NCI-H510A treated with DMSO at 0.1 percent for 48 hours (cell line): ENCODE data around the gene FRMD7.

ENCODE experiments used
- DNase-seq: peaks from one replicate; lab custom pipeline; 2025; lab: John Stamatoyannopoulos, UW

Gene FRMD7

GRCh38 chrX:132033166-132033565, 94.7 kb downstream of the FRMD7 start:
- DNase-seq: no peak

- no peak for DNase-seq
These were observed 96.0 kb downstream of the FRMD7 start for GRCh38 chrX:132031867-132032266.

GRCh38 chrX:132030264-132030663, 97.6 kb downstream of the FRMD7 start:
- DNase-seq: no peak
